GM12878 (cell line): Measurements from ENCODE around the gene RBM19. TPM values are rescaled to one million over a fixed set of nuclear protein-coding genes. Genes with fewer than 3 reads are reported as not detected.
"Not testable (repeated sequence)": the region's sequence is repeated elsewhere in the genome, so short reads cannot be mapped to it uniquely, and the experiment has no call there.

Experiments
- ATAC-seq: fragments of 200-7000 bp; cut with Tn5 transposase; 3 replicates; pipeline ENCODE4 v1.9.1; 2020; ENCODE audit warnings: mild to moderate bottlenecking, moderate library complexity
- BruUV-seq: library from RNA; stranded (reverse); fragments of 400-500 nt; replicated peaks from 2 replicates; lab custom pipeline; 2021; lab: Mats Ljungman, UMichigan
- CTCF ChIA-PET: fragments of 300-600 bp; sonication (Branson Sonifier 250); formaldehyde crosslinking; extraction: SDS; loops from one replicate; lab custom pipeline; 2021; ENCODE audit warnings: inconsistent platforms; lab: Yijun Ruan, JAX
- POLR2A ChIA-PET: fragments of 350-600 bp; formaldehyde crosslinking; extraction: SDS; loops from one replicate; lab custom pipeline; 2021; ENCODE audit warnings: inconsistent platforms; lab: Charles Lee
- RAD21 ChIA-PET: fragments of 300-600 bp; sonication (Branson Sonifier 250); formaldehyde crosslinking; loops from one replicate; lab custom pipeline; 2023; ENCODE audit warnings: antibody characterized with exemption; ENCODE audit not compliant: unreplicated experiment; lab: Charles Lee
- SMC1A ChIA-PET: fragments of 300-600 bp; sonication (Branson Sonifier 250); formaldehyde crosslinking; loops from one replicate; lab custom pipeline; 2023; ENCODE audit not compliant: unreplicated experiment, uncharacterized antibody; lab: Charles Lee
- DNase-seq: peaks from one replicate; pipeline ENCODE4 v3.0.0-alpha.2; 2011; ENCODE audit warnings: low read depth, low spot score
- FAIRE-seq: peaks from 3 replicates; lab custom pipeline; 2011; peaks lifted over from hg19 to GRCh38; lab: Jason Lieb, UNC
- H2AFZ ChIP-seq: 2 replicates; pipeline ENCODE4 v1.6.0; 2011; ENCODE audit warnings: low read depth, low read length, control low read depth; ENCODE audit not compliant: control insufficient read depth
- H3K27ac ChIP-seq: 2 replicates; pipeline ENCODE4 v1.5.1; 2011; ENCODE audit warnings: control low read depth; ENCODE audit not compliant: control insufficient read depth, insufficient read depth
- H3K27me3 ChIP-seq, 2 experiments: replicated peaks in 1 of 2; 2 replicates each; pipeline versions ENCODE4 v1.6.0 to v1.6.1; 2011; ENCODE audit warnings: low read length in 1 of 2; ENCODE audit not compliant: control insufficient read depth in 2 of 2, insufficient read depth in 2 of 2
- H3K36me3 ChIP-seq, 2 experiments: 2 replicates each; pipeline ENCODE4 v1.5.1; 2011; ENCODE audit warnings: low read length in 1 of 2; ENCODE audit not compliant: control insufficient read depth in 2 of 2, insufficient read depth in 2 of 2
- H3K4me1 ChIP-seq: 2 replicates; pipeline ENCODE4 v1.6.1; 2011; ENCODE audit warnings: mild to moderate bottlenecking, low read length, moderate library complexity, mixed read lengths; ENCODE audit not compliant: control insufficient read depth, insufficient read depth
- H3K4me2 ChIP-seq: 2 replicates; pipeline ENCODE4 v1.6.0; 2011; ENCODE audit warnings: control low read depth; ENCODE audit not compliant: control insufficient read depth, insufficient read depth
- H3K4me3 ChIP-seq: fragments of 200-600 bp; sonication (generic); 2 replicates; pipeline ENCODE4 v1.5.1; 2016
- H3K79me2 ChIP-seq: 2 replicates; pipeline ENCODE4 v1.6.0; 2011; ENCODE audit warnings: low read length; ENCODE audit not compliant: control insufficient read depth, insufficient read depth
- H3K9ac ChIP-seq: 2 replicates; pipeline ENCODE4 v1.8.0; 2011; ENCODE audit warnings: low read length, control low read depth, mixed read lengths; ENCODE audit not compliant: control insufficient read depth, insufficient read depth
- H3K9me3 ChIP-seq: replicated peaks from 3 replicates; pipeline ENCODE4 v1.5.1; 2011; ENCODE audit warnings: mild to moderate bottlenecking, low read length; ENCODE audit not compliant: control insufficient read depth, insufficient read depth
- H4K20me1 ChIP-seq: 2 replicates; pipeline ENCODE4 v1.6.0; 2011; ENCODE audit not compliant: control insufficient read depth, insufficient read depth
- BHLHE40 ChIP-seq, 2 experiments: fragments of 450-650 bp in 1 of 2; IDR thresholded peaks; 2 replicates each; pipeline ENCODE4 v1.6.1; 2011 to 2017; ENCODE audit warnings: low read depth in 2 of 2, borderline replicate concordance in 1 of 2, improper control_type of control experiment in 1 of 2, low read length in 1 of 2, mild to moderate bottlenecking in 1 of 2
- CBX5 ChIP-seq: sonication (generic); IDR thresholded peaks from 2 replicates; pipeline ENCODE4 v1.6.1; 2016; ENCODE audit warnings: low read depth, moderate library complexity, mild to moderate bottlenecking, inconsistent platforms
- EGR1 ChIP-seq, 2 experiments: IDR thresholded peaks; 1 replicate in 1 of 2; 2 replicates in 1 of 2; pipeline ENCODE4 v1.6.1; 2011 to 2012; ENCODE audit warnings: low read depth in 2 of 2, low read length in 2 of 2, borderline replicate concordance in 1 of 2, mild to moderate bottlenecking in 1 of 2, moderate library complexity in 1 of 2
- MTA3 ChIP-seq: IDR thresholded peaks from 2 replicates; pipeline ENCODE4 v1.6.1; 2012; ENCODE audit warnings: low read length, inconsistent platforms, borderline replicate concordance
- NR2C2 ChIP-seq: IDR thresholded peaks from 2 replicates; pipeline ENCODE4 v1.6.1; 2011; ENCODE audit warnings: borderline replicate concordance, low read depth; ENCODE audit not compliant: control insufficient read depth, insufficient read length
- USF1 ChIP-seq: IDR thresholded peaks from 2 replicates; pipeline ENCODE4 v1.6.1; 2011; ENCODE audit warnings: borderline replicate concordance, low read depth, mild to moderate bottlenecking, moderate library complexity, mixed read lengths, low read length; ENCODE audit not compliant: insufficient read depth; ENCODE audit errors: extremely low read length
- ZBTB33 ChIP-seq: fragments of 450-650 bp; IDR thresholded peaks from 2 replicates; pipeline ENCODE4 v1.6.1; 2017; ENCODE audit warnings: mild to moderate bottlenecking
- ZNF24 ChIP-seq: fragments of 450-650 bp; IDR thresholded peaks from 2 replicates; pipeline ENCODE4 v1.6.1; 2017; ENCODE audit warnings: antibody characterized with exemption, mild to moderate bottlenecking
- WGBS: methylation state at CpG from one replicate; pipeline ENCODE4 v1.1.6; 2016; ENCODE audit warnings: low lambda C conversion rate; ENCODE audit not compliant: insufficient replicate concordance, insufficient coverage; ENCODE audit errors: missing lambda C conversion rate; 5-methylcytosine and 5-hydroxymethylcytosine counted together
- in situ Hi-C: fragments of 300-500 bp; cut with MboI; formaldehyde crosslinking; loops from 9 replicates; pipeline ENCODE4 v1.14.3; 2018; ENCODE audit warnings: mixed read lengths
- intact Hi-C: fragments of 100-400 bp; cut with micrococcal nuclease; formaldehyde crosslinking; loops from one replicate; pipeline ENCODE4 v1.14.2; 2022; ENCODE audit not compliant: unreplicated experiment
- polyA plus RNA-seq, 11 experiments: library from polyadenylated mRNA; depleted of rRNA in 4 of 11; unstranded in 6 of 11; stranded (reverse) in 5 of 11; fragments of >200 nt; fragmentation: Nextera tagmentation in 4 of 11; fragmentation: Illumina TruSeq in 1 of 11; extraction: Ambion mirVana in 4 of 11; extraction: Trizol in 1 of 11; gene quantifications; 1 replicate in 1 of 11; 2 replicates in 10 of 11; pipeline versions ENCODE4 v1.2.1 to v1.2.3, GENCODE V29; 2011 to 2016; ENCODE audit warnings: inconsistent platforms in 2 of 11, missing spikeins in 2 of 11, low read depth in 1 of 11
- total RNA-seq, 4 experiments: library from RNA; depleted of rRNA in 3 of 4; stranded (reverse); fragments of >200 nt in 3 of 4; fragmentation: Illumina TruSeq in 1 of 4; extraction: Trizol in 1 of 4; gene quantifications; 2 replicates each; pipeline versions ENCODE4 v1.2.1 to v1.2.3, GENCODE V29; 2013 to 2021

Gene RBM19
- total and polyA plus RNA-seq, 10 of the 15 experiments (the other 5 are each of a cell fraction or from before 2014, with no cell fraction given), result 4.2 to 42.9 (median 28.4) TPM

GRCh38 chr12:114001511-114002340 lies 35.6 kb upstream of the RBM19 start (continued):
- TF ChIP-seq USF1, result no peak

- in situ Hi-C loops (no loop called here), intact Hi-C loops (no loop called here)
- 68% methylated on average over 8 of the region's 8 CpGs for WGBS
- CTCF ChIA-PET, result interaction anchor here (0.7 kb wide), 1 partner anchor 41 kb away, joined by 3 read pairs; no protein-coding TSS in a partner anchor
- H3K4me1 ChIP-seq, result no peaks in the 10 kb centered on the region
- RAD21 ChIA-PET, result no interaction called here
- H2AFZ ChIP-seq, result no peak overlapping the region
- SMC1A ChIA-PET, result no interaction called here
- H3K4me2 ChIP-seq, result no peak overlapping the region
- BruUV-seq, result no TSS peak
- DNase-seq (no peak), ATAC-seq (no peak), FAIRE-seq (no peak)
- no peak overlapping the region for H3K4me3 ChIP-seq
- H3K27me3 ChIP-seq, result 0 out of 4 replicates have a peak, but pooled peaks cover 0 to 2% of the 10 kb centered on the region in 2 experiments
- TF ChIP-seq BHLHE40 (IDR thresholded peaks at IDR 0.05; ENCODE audit: borderline replicate concordance in 1 of 2, low read depth in 2 of 2, low read length in 1 of 2) (no peak), NR2C2 (no peak), EGR1 (IDR thresholded peaks at IDR 0.05; ENCODE audit: borderline replicate concordance in 1 of 2, low read depth in 2 of 2, low read length in 2 of 2) (no peak), CBX5 (no peak), MTA3 (no peak), ZNF24 (no peak), ZBTB33 (no peak)
- POLR2A ChIA-PET, result no interaction called here
- no peak overlapping the region for H3K9ac ChIP-seq
- no peak overlapping the region for H3K27ac ChIP-seq
- no peaks in the 10 kb centered on the region for H3K9me3 ChIP-seq
- H3K79me2 ChIP-seq, result no peaks in the 10 kb centered on the region
- H3K36me3 ChIP-seq, result no peaks in the 10 kb centered on the region
- H4K20me1 ChIP-seq, result no peaks in the 10 kb centered on the region
Measured at GRCh38 chr12:114000861-114001260, 34.7 kb upstream of the RBM19 start.

GRCh38 chr12:114000261-114000660 lies 34.1 kb upstream of the RBM19 start:
- SMC1A ChIA-PET, H3K79me2 ChIP-seq, H2AFZ ChIP-seq, H3K4me3 ChIP-seq, H3K4me1 ChIP-seq, ATAC-seq, H3K9me3 ChIP-seq, H3K9ac ChIP-seq, FAIRE-seq, intact Hi-C loops, DNase-seq, BruUV-seq, H3K27ac ChIP-seq, H3K4me2 ChIP-seq, POLR2A ChIA-PET, RAD21 ChIA-PET, H4K20me1 ChIP-seq, H3K36me3 ChIP-seq, in situ Hi-C loops, H3K27me3 ChIP-seq: not testable (repeated sequence)
- CTCF ChIA-PET, result interaction anchor here (0.7 kb wide), 1 partner anchor 42 kb away, joined by 3 read pairs; no protein-coding TSS in a partner anchor
- WGBS, result 16% methylated on average over 7 of the region's 7 CpGs
